Naive thymus-derived CD8-positive, alpha-beta T cell (primary cell): Measurements from ENCODE around the gene FOXQ1. TPM values are rescaled to one million over a fixed set of nuclear protein-coding genes. Genes with fewer than 3 reads are reported as not detected.

Source experiments
- ATAC-seq, 2 donors: fragments of 150-1000 bp; cut with Tn5 transposase in 1 of 2; sonication (Bioruptor Pico), chemical (Tn5 transposase) in 1 of 2; 1 replicate in 1 of 2; 2 replicates in 1 of 2; pipeline ENCODE4 v1.10.0; 2021; ENCODE audit warnings: mild to moderate bottlenecking in 2 of 2, moderate library complexity in 2 of 2
- POLR2A ChIA-PET: fragments of 350-600 bp; sonication (Branson Sonifier 250); formaldehyde crosslinking; loops from one replicate; lab custom pipeline; 2021; ENCODE audit warnings: antibody characterized with exemption; lab: Charles Lee
- DNase-seq, 10 donors: peaks; one replicate each; pipeline versions ENCODE4 v3.0.0 to v3.0.0-alpha.2; 2020 to 2022
- H3K27ac Mint-ChIP-seq, 10 donors: one replicate each; pipeline ENCODE4 v1.8.0; 2020 to 2022; ENCODE audit warnings: mild to moderate bottlenecking in 10 of 10, mixed read lengths in 10 of 10, moderate library complexity in 4 of 10, inconsistent platforms in 1 of 10
- H3K27me3 Mint-ChIP-seq, 5 donors: one replicate each; pipeline ENCODE4 v1.8.0; 2021 to 2022; ENCODE audit warnings: mixed read lengths in 5 of 5
- H3K36me3 Mint-ChIP-seq, 3 donors: one replicate each; pipeline ENCODE4 v1.8.0; 2020 to 2022; ENCODE audit warnings: mixed read lengths in 3 of 3, mild to moderate bottlenecking in 2 of 3, inconsistent platforms in 1 of 3
- H3K4me1 Mint-ChIP-seq, 4 donors: one replicate each; pipeline ENCODE4 v1.8.0; 2021 to 2022; ENCODE audit warnings: mixed read lengths in 4 of 4
- H3K4me3 Mint-ChIP-seq, 10 donors: one replicate each; pipeline ENCODE4 v1.8.0; 2020 to 2022; ENCODE audit warnings: mild to moderate bottlenecking in 10 of 10, mixed read lengths in 10 of 10, moderate library complexity in 6 of 10, inconsistent platforms in 1 of 10
- H3K9me3 Mint-ChIP-seq, 9 donors: one replicate each; pipeline ENCODE4 v1.8.0; 2020 to 2022; ENCODE audit warnings: mixed read lengths in 9 of 9, mild to moderate bottlenecking in 3 of 9, inconsistent platforms in 1 of 9, moderate library complexity in 1 of 9
- polyA plus RNA-seq, 3 donors: library from polyadenylated mRNA; unstranded; fragments of 300-500 nt; fragmentation: Illumina TruSeq; gene quantifications; one replicate each; pipeline ENCODE4 v1.2.3, GENCODE V29; 2021
- total RNA-seq, 8 experiments: library from RNA in 2 of 8; stranded (reverse) in 2 of 8; gene quantifications; one replicate each; pipeline ENCODE4 v1.2.3 and lab custom pipeline; 2021 to 2026

FOXQ1 gene
- total and polyA plus RNA-seq, 5 experiments from 2014 or later, result not detected

- Mint-ChIP-seq H3K27me3 (peaks cover 12 to 88% (median 35%) of the 10 kb centered on the region in 5 donors), H3K9me3 (peaks cover 0 to 5% (median 0%) of the 10 kb centered on the region in 9 donors), H3K4me1 (no peaks in the 10 kb centered on the region), H3K4me3 (no peak overlapping the region), H3K27ac (peak overlapping the region in 1 of 10 donors; percentile 63), H3K36me3 (peaks cover 0 to 5% (median 0%) of the 10 kb centered on the region in 3 donors)
- no peak for DNase-seq
- ATAC-seq, result no peak
- POLR2A ChIA-PET, result no interaction called here
These were observed 32.8 kb upstream of the FOXQ1 start for GRCh38 chr6:1279065-1279464.

DNA sequence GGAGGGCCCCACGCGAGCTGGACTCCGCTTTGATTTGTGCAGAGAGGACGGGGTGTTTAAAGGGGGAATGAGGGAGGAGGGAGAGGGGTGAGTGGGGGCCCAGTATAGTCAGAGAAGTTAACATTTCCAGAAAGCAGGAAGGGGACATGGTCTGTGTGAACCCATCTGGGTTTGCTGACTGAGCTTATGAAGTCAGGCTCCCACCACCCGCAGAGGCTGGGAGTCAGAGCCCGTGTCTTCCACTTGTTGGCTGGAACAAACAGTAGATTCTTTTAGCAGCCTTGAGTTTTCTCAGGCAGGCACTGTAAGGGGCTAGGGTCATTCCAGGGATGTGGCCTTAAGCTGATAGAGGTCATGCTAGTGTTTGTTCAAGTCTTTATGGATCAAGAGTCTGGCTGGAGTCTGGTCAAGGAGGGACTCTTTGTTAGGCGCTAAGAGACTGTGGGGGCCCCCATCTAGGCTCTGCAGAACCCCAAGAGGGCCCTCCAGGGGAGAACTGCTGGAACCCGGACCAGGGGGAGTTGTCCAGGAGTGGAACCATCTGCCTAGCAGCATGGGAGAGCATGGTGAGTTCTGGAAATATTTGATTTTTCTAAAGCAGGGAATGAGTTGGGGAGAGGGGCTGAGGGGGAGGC lies 31.1 kb upstream of the FOXQ1 start:
- Mint-ChIP-seq H3K4me1 (no peaks in the 10 kb centered on the region), H3K36me3 (no peaks in the 10 kb centered on the region), H3K9me3 (no peaks in the 10 kb centered on the region), H3K4me3 (no peak overlapping the region), H3K27me3 (peaks cover 11 to 71% (median 22%) of the 10 kb centered on the region in 5 donors), H3K27ac (no peak overlapping the region)
- no peak for ATAC-seq
- POLR2A ChIA-PET, result no interaction called here
- no peak for DNase-seq

DNA sequence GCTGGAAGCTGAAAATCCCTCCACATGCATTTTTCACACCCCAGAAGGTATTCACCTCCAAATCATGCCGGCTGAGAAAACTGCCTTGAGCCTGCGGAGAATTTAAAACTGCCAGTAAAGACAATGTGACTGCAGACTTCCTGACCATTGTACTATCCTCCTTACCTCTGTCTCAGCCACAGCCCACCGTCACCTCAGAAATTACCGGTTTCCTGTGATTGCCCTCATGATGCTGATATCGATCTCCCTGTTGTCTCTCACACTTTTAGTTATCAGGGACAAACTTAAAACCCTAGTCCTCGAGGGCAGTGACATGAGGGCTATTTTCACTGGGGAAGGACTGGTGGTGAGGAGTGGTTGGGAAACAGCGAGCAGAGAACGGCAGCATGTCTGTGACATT lies 30.2 kb upstream of the FOXQ1 start:
- Mint-ChIP-seq H3K4me3 (no peak overlapping the region), H3K27me3 (peaks cover 11 to 73% (median 21%) of the 10 kb centered on the region in 5 donors), H3K36me3 (no peaks in the 10 kb centered on the region), H3K27ac (no peak overlapping the region), H3K4me1 (no peaks in the 10 kb centered on the region), H3K9me3 (no peaks in the 10 kb centered on the region)
- POLR2A ChIA-PET, result no interaction called here
- DNase-seq (no peak), ATAC-seq (no peak)

GRCh38 chr6:1283501-1283900 lies 28.4 kb upstream of the FOXQ1 start:
- POLR2A ChIA-PET, result no interaction called here
- no peaks in the 10 kb centered on the region for H3K9me3 Mint-ChIP-seq
- H3K27me3 Mint-ChIP-seq, result peaks cover 8 to 76% (median 23%) of the 10 kb centered on the region in 5 donors
- no peak for ATAC-seq
- no peak overlapping the region for H3K27ac Mint-ChIP-seq
- DNase-seq, result no peak
- no peak overlapping the region for H3K4me3 Mint-ChIP-seq
- H3K4me1 Mint-ChIP-seq, result no peaks in the 10 kb centered on the region
- no peaks in the 10 kb centered on the region for H3K36me3 Mint-ChIP-seq

DNA sequence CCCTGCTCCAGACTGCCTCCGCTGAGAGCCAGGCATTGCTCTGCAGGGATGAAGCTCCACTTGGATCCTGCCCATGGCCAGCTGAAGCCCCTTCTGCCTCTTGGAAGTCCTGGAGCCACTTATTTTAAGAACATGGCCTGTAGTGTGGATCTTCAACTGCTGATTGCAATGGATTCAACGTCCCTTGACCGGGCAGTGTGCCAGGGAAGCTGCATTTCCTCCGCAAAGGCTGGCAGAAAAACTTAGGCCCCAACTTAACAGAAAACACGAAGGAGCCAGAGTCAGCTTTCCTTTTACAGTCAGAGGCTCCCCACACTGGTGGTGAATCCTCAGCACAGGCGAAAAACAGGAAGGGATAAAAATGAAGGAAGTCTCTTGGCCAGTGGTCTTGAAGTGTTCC lies 26.3 kb upstream of the FOXQ1 start:
- Mint-ChIP-seq H3K27ac (no peak overlapping the region), H3K36me3 (no peaks in the 10 kb centered on the region), H3K4me3 (no peak overlapping the region), H3K4me1 (no peaks in the 10 kb centered on the region), H3K27me3 (peaks cover 14 to 76% (median 26%) of the 10 kb centered on the region in 5 donors), H3K9me3 (no peaks in the 10 kb centered on the region)
- DNase-seq (no peak), ATAC-seq (no peak)
- POLR2A ChIA-PET, result no interaction called here

- no peak for DNase-seq
- POLR2A ChIA-PET, result no interaction called here
- Mint-ChIP-seq H3K36me3 (no peaks in the 10 kb centered on the region), H3K4me3 (no peak overlapping the region), H3K27ac (no peak overlapping the region), H3K9me3 (no peaks in the 10 kb centered on the region), H3K4me1 (no peaks in the 10 kb centered on the region), H3K27me3 (peaks cover 12 to 74% (median 25%) of the 10 kb centered on the region in 5 donors)
- no peak for ATAC-seq
These were observed 25.9 kb upstream of the FOXQ1 start for GRCh38 chr6:1285956-1286355.

GRCh38 chr6:1287103-1287591 lies 24.8 kb upstream of the FOXQ1 start:
- no peak for ATAC-seq
- Mint-ChIP-seq H3K27me3 (peaks cover 9 to 62% (median 18%) of the 10 kb centered on the region in 5 donors), H3K27ac (no peak overlapping the region), H3K36me3 (no peaks in the 10 kb centered on the region), H3K9me3 (no peaks in the 10 kb centered on the region), H3K4me3 (no peak overlapping the region), H3K4me1 (no peaks in the 10 kb centered on the region)
- POLR2A ChIA-PET, result no interaction called here
- no peak for DNase-seq

DNA sequence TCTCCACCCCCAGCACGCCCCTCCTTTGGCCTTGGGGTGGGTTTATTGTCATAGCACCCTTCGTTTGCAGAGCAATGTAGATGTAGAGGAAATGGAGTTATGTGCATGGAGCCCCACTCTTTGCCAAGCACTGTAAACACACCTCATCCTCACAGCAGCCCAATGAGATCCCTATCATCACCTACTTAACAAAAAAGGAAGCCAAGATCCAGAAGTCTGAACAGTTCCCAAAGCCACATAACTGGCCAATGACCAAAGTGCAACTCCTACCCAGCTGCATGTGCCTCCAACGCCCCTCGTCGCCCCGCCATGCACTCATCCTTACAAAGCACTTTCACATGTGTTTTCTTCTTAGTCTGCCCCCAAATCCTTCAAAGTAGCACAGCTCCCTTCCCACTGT lies 21.8 kb upstream of the FOXQ1 start:
- Mint-ChIP-seq H3K27ac (no peak overlapping the region), H3K27me3 (peaks cover 19 to 47% (median 23%) of the 10 kb centered on the region in 5 donors), H3K9me3 (peaks cover 0 to 9% (median 0%) of the 10 kb centered on the region in 9 donors), H3K4me3 (no peak overlapping the region), H3K36me3 (peaks cover 0 to 5% (median 0%) of the 10 kb centered on the region in 3 donors), H3K4me1 (no peaks in the 10 kb centered on the region)
- ATAC-seq (no peak), DNase-seq (no peak)
- POLR2A ChIA-PET, result no interaction called here

DNA sequence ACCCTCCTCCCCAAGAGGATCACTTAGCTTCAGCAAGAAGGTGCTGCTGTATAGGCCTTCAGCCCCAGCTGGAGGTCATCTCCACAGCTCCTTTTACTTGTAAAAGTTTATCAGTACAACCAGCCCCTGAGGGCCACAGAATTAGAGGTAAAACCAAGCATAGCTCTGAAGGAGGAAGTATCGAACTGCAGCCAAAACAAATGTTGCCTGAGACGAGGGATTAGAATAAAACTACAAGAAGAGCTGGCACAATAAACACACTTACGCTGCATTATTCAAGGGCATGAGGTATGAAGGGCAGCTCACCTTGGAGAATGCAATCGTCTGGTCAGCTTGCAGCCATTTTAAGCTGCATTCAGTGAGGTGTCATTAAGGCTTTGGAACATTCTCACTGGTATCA lies 21.1 kb upstream of the FOXQ1 start:
- no peak for ATAC-seq
- H3K9me3 Mint-ChIP-seq, result peaks cover 0 to 9% (median 0%) of the 10 kb centered on the region in 9 donors
- peaks cover 0 to 5% (median 0%) of the 10 kb centered on the region in 3 donors for H3K36me3 Mint-ChIP-seq
- no peaks in the 10 kb centered on the region for H3K4me1 Mint-ChIP-seq
- no peak overlapping the region for H3K4me3 Mint-ChIP-seq
- H3K27me3 Mint-ChIP-seq, result peaks cover 24 to 54% (median 28%) of the 10 kb centered on the region in 5 donors
- H3K27ac Mint-ChIP-seq, result no peak overlapping the region
- POLR2A ChIA-PET, result no interaction called here
- no peak for DNase-seq

- Mint-ChIP-seq H3K4me1 (no peaks in the 10 kb centered on the region), H3K4me3 (no peak overlapping the region), H3K27ac (no peak overlapping the region), H3K36me3 (peaks cover 0 to 5% (median 0%) of the 10 kb centered on the region in 3 donors), H3K9me3 (peaks cover 0 to 9% (median 0%) of the 10 kb centered on the region in 9 donors), H3K27me3 (peaks cover 28 to 56% (median 29%) of the 10 kb centered on the region in 5 donors)
- no peak for DNase-seq
- no peak for ATAC-seq
- POLR2A ChIA-PET, result no interaction called here
These were observed 20.5 kb upstream of the FOXQ1 start for GRCh38 chr6:1291381-1291780.

DNA sequence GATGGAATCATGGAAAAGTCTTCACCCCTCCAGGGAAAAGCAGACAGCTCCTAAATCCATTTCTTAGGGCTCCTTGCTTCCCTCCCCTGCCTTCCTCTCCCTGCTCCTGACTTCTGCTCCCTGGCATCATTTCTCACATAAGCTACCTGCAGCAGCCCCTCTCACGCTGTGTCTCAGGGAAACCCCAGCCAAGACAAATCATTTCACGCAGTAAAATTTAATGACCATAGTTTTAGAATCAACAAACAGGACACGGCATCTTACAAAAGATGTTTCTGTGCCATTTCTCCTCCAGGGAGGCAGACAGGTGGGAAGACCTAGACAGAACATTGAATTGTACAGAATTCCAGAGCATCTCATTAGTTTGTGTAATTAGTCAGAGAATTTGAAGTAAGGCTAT lies 16.5 kb upstream of the FOXQ1 start:
- DNase-seq (no peak), ATAC-seq (no peak)
- Mint-ChIP-seq H3K36me3 (peaks cover 0 to 5% (median 0%) of the 10 kb centered on the region in 3 donors), H3K27me3 (peaks cover 25 to 53% (median 30%) of the 10 kb centered on the region in 5 donors), H3K9me3 (peaks cover 0 to 9% (median 0%) of the 10 kb centered on the region in 9 donors), H3K4me1 (no peaks in the 10 kb centered on the region), H3K4me3 (no peak overlapping the region), H3K27ac (no peak overlapping the region)
- POLR2A ChIA-PET, result no interaction called here

- POLR2A ChIA-PET, result no interaction called here
- Mint-ChIP-seq H3K4me3 (no peak overlapping the region), H3K4me1 (no peaks in the 10 kb centered on the region)
These were observed 15.8 kb upstream of the FOXQ1 start for GRCh38 chr6:1296079-1296478.

GRCh38 chr6:1296542-1296941 lies 15.4 kb upstream of the FOXQ1 start:
- DNase-seq, result no peak
- ATAC-seq, result no peak
- Mint-ChIP-seq H3K27ac (no peak overlapping the region), H3K9me3 (peaks cover 0 to 16% (median 6%) of the 10 kb centered on the region in 9 donors), H3K36me3 (peaks cover 0 to 8% (median 0%) of the 10 kb centered on the region in 3 donors), H3K4me1 (no peaks in the 10 kb centered on the region), H3K4me3 (no peak overlapping the region), H3K27me3 (peaks cover 25 to 50% (median 31%) of the 10 kb centered on the region in 5 donors)
- POLR2A ChIA-PET, result no interaction called here

More at GRCh38 chr6:1296079-1296478, 15.8 kb upstream of the FOXQ1 start:
- ATAC-seq (no peak), DNase-seq (no peak)
- Mint-ChIP-seq H3K27me3 (peaks cover 25 to 50% (median 30%) of the 10 kb centered on the region in 5 donors), H3K27ac (no peak overlapping the region), H3K9me3 (peaks cover 0 to 12% (median 2%) of the 10 kb centered on the region in 9 donors), H3K36me3 (peaks cover 0 to 5% (median 0%) of the 10 kb centered on the region in 3 donors)
